Hematopoietic multipotent progenitor cell treated with erythropoietin and hydrocortisone succinate and interleukin-3 and kit ligand, for 15 days (in vitro differentiated cells): ENCODE results near the gene GGA1.

Source experiments
- DNase-seq: peaks from one replicate; pipeline ENCODE4 v3.0.0-alpha.2; 2015; ENCODE audit warnings: low spot score

GGA1 gene

GRCh38 chr22:37674951-37675929 lies 66.6 kb downstream of the GGA1 start, which contains the start of gene LGALS1:
Gene LGALS1, plus strand, starts transcription at chr22:37675636. Its CDS starts 67 bp downstream, at chr22:37675703.
- peak; percentile 36 for DNase-seq

DNA sequence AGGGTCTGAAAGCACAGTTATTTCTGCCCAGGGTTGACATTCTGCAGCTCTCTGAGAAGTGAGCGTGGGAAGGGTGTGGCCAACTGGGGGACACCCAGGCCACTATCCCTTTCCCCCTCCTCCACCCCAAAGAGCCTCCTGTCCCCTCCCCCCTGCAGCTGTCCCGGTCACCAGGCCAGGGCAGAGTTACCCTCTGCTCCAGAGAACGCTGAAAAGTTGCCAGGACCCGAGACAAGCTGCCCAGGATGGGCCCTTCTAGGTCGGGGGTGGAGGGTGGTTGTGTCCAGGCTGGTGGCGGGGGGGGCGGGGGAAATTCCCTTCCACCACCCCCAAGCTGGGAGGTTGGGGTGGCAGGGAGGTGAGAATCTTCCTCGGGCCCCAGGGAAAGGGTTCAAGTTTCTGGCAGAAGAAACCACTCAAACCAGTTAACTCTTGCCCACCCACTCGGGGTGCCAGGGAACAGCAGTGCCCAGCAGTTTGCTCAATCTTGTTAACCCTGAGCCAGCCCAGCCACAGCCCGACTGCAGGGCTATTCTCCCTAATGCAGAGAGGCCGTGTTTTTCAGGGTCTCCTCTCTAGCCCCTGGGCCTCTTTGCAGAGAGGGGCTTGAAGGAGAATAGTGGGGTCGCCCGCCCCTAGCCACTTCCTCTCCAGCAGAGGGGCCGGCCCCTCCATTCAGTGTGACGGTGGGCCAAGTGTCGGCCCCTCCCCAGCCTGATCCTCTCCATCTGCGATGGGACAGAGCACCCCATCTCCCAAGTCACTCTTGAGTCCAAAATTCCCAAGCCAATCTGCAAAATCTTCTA lies 67.5 kb downstream of the GGA1 start:
- no peak for DNase-seq

- peak; percentile 36 for DNase-seq
Measured at GRCh38 chr22:37676736-37677492, 68.3 kb downstream of the GGA1 start.

- DNase-seq = no peak
Measured at GRCh38 chr22:37677493-37677974, 68.9 kb downstream of the GGA1 start.

DNA sequence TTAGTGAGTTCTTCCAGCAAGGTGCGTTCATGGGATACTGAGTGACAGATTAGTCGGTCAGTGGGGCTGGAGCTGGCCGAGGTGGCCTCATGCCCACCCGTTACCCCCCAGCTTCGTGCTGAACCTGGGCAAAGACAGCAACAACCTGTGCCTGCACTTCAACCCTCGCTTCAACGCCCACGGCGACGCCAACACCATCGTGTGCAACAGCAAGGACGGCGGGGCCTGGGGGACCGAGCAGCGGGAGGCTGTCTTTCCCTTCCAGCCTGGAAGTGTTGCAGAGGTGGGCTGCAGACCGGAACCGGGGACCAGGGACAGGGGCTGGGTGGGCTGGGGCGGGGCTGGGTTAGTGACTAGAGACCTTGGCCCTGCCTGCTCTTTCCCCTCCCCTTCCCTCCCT lies 69.7 kb downstream of the GGA1 start:
- no peak for DNase-seq

DNA sequence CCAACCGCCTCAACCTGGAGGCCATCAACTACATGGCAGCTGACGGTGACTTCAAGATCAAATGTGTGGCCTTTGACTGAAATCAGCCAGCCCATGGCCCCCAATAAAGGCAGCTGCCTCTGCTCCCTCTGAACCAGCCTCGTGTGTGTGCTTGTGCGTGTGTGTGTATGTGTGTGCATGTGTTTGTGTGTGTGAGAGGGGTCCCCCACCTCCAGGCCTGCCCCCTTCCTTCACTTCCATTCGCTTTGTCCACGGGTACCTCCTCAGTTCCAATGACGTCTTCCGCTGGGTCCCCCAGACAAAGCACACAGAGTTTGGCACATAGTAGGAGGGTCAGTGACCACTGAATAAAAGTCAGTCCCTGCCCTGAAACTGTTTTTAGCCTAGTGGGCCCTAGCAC lies 71.0 kb downstream of the GGA1 start:
- DNase-seq = no peak

- no peak for DNase-seq
Measured at GRCh38 chr22:37680191-37680851, 71.7 kb downstream of the GGA1 start.

- no peak for DNase-seq
Measured at GRCh38 chr22:37681001-37681424, 72.4 kb downstream of the GGA1 start.

DNA sequence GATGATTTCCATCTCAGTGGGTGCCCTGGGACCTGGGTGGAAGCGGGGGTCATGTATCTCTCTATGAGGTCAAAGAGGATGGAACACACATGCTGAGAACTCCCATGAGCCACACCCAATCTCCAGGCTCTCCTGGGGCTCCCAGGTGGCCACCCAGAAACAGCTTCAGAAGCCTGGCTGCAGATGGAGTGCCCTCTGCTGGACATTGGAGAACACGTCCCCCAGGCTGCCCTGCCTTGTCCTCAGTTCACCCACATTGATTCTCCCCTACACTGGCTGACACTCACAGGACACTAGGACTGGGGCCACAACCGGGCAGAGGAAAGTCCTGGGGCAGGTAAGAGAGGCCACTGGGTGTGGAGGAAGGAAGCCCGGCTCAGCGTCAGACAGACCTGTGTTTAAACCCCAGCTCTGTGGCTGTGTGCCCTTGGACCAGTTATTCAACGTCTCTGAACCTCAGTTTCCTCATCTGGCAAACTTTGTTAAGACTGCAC lies 73.0 kb downstream of the GGA1 start:
- DNase-seq = peak; percentile 78
